ENCODE data around the gene SLC7A5. TPM values are rescaled to one million over a fixed set of nuclear protein-coding genes. Genes with fewer than 3 reads are reported as not detected.

SLC7A5 gene
- polyA plus RNA-seq, 1 donor from 2014 or later, result 3.9 TPM

DNA sequence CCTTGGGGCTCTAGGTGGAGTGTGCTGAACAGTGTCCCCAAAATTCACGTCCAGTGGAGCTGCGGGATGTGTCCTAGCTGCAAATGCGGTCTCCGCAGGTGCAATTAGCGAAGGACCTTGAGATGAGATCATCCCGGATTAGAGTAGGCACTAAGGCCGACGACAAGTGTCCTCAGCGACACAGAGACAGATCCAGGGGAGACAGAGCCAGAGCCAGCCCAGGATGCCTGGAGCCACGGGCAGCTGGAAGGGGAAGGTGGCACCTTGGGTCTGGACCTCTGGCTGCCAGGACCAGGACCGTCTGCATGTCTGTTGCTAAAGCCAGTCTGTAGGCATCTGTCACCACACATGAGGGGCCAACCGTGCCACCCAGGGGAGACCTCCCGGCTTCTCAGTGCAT lies 24.5 kb downstream of the SLC7A5 start:
- Histone ChIP-seq H3K9me2 (ENCODE audit: insufficient read depth, low read length) (no peaks in the 10 kb centered on the region), H3K36me3 (ENCODE audit: insufficient read depth, low read length) (no peaks in the 10 kb centered on the region), H3K4me2 (ENCODE audit: low read length) (no peak overlapping the region), H3K27ac (ENCODE audit: low read length) (no peak overlapping the region), H3K4me3 (ENCODE audit: low read length) (no peak overlapping the region), H3F3A (ENCODE audit: insufficient read depth, low read length, poor library complexity, severe bottlenecking) (no peaks in the 10 kb centered on the region), H4K20me1 (ENCODE audit: insufficient read depth) (no peaks in the 10 kb centered on the region), H3K9me3 (ENCODE audit: low read length) (no peaks in the 10 kb centered on the region), H3K9ac (ENCODE audit: low read length) (no peak overlapping the region), H3K27me3 (ENCODE audit: insufficient read depth, low read depth, low read length) (no peaks in the 10 kb centered on the region), H2AFZ (ENCODE audit: low read depth, low read length) (no peak overlapping the region), H3K79me2 (replicated peaks; ENCODE audit: insufficient read depth, low read length) (no peaks in the 10 kb centered on the region)
- TF ChIP-seq EZH2 (IDR thresholded peaks at IDR 0.05; ENCODE audit: borderline replicate concordance, insufficient read depth, low read length, poor library complexity, severe bottlenecking), result no peak
- TF ChIP-seq RAD21 (conservative IDR thresholded peaks at IDR 0.05), result no peak
- TF ChIP-seq, protein P1, sequence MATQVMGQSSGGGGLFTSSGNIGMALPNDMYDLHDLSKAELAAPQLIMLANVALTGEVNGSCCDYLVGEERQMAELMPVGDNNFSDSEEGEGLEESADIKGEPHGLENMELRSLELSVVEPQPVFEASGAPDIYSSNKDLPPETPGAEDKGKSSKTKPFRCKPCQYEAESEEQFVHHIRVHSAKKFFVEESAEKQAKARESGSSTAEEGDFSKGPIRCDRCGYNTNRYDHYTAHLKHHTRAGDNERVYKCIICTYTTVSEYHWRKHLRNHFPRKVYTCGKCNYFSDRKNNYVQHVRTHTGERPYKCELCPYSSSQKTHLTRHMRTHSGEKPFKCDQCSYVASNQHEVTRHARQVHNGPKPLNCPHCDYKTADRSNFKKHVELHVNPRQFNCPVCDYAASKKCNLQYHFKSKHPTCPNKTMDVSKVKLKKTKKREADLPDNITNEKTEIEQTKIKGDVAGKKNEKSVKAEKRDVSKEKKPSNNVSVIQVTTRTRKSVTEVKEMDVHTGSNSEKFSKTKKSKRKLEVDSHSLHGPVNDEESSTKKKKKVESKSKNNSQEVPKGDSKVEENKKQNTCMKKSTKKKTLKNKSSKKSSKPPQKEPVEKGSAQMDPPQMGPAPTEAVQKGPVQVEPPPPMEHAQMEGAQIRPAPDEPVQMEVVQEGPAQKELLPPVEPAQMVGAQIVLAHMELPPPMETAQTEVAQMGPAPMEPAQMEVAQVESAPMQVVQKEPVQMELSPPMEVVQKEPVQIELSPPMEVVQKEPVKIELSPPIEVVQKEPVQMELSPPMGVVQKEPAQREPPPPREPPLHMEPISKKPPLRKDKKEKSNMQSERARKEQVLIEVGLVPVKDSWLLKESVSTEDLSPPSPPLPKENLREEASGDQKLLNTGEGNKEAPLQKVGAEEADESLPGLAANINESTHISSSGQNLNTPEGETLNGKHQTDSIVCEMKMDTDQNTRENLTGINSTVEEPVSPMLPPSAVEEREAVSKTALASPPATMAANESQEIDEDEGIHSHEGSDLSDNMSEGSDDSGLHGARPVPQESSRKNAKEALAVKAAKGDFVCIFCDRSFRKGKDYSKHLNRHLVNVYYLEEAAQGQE (IDR thresholded peaks at IDR 0.05; ENCODE audit: borderline replicate concordance), result no peak
- no peak for TF ChIP-seq POLR2AphosphoS5 (IDR thresholded peaks at IDR 0.05)
- TF ChIP-seq TAF1 (IDR thresholded peaks at IDR 0.05; ENCODE audit: low read depth), result no peak
- no peak for TF ChIP-seq MXI1 (conservative IDR thresholded peaks at IDR 0.05; ENCODE audit: poor library complexity, severe bottlenecking)
- TF ChIP-seq, protein P2, sequence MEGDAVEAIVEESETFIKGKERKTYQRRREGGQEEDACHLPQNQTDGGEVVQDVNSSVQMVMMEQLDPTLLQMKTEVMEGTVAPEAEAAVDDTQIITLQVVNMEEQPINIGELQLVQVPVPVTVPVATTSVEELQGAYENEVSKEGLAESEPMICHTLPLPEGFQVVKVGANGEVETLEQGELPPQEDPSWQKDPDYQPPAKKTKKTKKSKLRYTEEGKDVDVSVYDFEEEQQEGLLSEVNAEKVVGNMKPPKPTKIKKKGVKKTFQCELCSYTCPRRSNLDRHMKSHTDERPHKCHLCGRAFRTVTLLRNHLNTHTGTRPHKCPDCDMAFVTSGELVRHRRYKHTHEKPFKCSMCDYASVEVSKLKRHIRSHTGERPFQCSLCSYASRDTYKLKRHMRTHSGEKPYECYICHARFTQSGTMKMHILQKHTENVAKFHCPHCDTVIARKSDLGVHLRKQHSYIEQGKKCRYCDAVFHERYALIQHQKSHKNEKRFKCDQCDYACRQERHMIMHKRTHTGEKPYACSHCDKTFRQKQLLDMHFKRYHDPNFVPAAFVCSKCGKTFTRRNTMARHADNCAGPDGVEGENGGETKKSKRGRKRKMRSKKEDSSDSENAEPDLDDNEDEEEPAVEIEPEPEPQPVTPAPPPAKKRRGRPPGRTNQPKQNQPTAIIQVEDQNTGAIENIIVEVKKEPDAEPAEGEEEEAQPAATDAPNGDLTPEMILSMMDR (IDR thresholded peaks at IDR 0.05; ENCODE audit: poor library complexity, severe bottlenecking), result no peak
- no peak for TF ChIP-seq EP300 (conservative IDR thresholded peaks at IDR 0.05; ENCODE audit: poor library complexity, severe bottlenecking)
- no peak for TF ChIP-seq SMC3 (conservative IDR thresholded peaks at IDR 0.05; ENCODE audit: poor library complexity)

DNA sequence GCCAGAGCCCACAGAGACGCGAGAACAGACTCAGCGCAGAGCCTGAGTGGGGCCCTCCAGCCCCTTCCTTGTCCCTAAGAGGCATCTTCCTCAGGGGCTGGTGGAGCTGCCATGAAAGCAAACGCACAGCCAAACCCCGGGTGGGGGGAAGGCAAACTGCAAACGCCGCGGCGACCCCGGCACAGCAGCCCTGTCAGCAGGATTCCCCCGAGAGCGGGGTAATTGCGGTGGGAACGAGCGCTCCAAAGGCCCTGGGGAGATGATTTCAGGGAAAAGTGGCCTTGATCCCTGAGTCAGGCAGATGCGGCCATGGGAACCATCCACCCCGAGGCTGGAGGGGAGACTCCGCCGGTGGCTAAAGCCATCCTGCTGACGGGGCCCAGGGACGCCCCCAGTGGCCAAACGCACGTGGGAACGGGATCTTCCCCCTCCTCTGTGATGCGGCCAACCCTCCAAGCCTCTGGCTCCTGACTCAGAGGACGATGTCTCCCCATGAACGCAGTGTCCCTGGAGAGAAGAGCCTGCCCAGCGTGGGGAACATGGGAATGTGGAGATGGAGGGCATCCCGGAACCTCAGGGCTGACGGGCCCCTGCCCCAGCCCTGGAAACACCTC lies 25.1 kb downstream of the SLC7A5 start:
- Histone ChIP-seq H3K9ac (ENCODE audit: low read length) (no peak overlapping the region), H3K36me3 (ENCODE audit: insufficient read depth, low read length) (no peaks in the 10 kb centered on the region), H4K20me1 (ENCODE audit: insufficient read depth) (no peaks in the 10 kb centered on the region), H3K27me3 (ENCODE audit: insufficient read depth, low read depth, low read length) (no peaks in the 10 kb centered on the region), H3K4me3 (ENCODE audit: low read length) (no peak overlapping the region), H3K27ac (ENCODE audit: low read length) (no peak overlapping the region), H3K79me2 (replicated peaks; ENCODE audit: insufficient read depth, low read length) (no peaks in the 10 kb centered on the region), H2AFZ (ENCODE audit: low read depth, low read length) (no peak overlapping the region), H3F3A (ENCODE audit: insufficient read depth, low read length, poor library complexity, severe bottlenecking) (no peaks in the 10 kb centered on the region), H3K9me3 (ENCODE audit: low read length) (no peaks in the 10 kb centered on the region), H3K9me2 (ENCODE audit: insufficient read depth, low read length) (no peaks in the 10 kb centered on the region), H3K4me2 (ENCODE audit: low read length) (no peak overlapping the region)
- no peak for TF ChIP-seq POLR2AphosphoS5 (IDR thresholded peaks at IDR 0.05)
- TF ChIP-seq, protein P2 (IDR thresholded peaks at IDR 0.05; ENCODE audit: poor library complexity, severe bottlenecking), result no peak
- no peak for TF ChIP-seq TAF1 (IDR thresholded peaks at IDR 0.05; ENCODE audit: low read depth)
- no peak for TF ChIP-seq SMC3 (conservative IDR thresholded peaks at IDR 0.05; ENCODE audit: poor library complexity)

Data from neural cell (in vitro differentiated cells).